Measurements from ENCODE around the gene AATK.

GRCh38 chr17:81161536-81161935 is 4.5 kb downstream of the AATK start:
- TF ChIP-seq CTCF (conservative IDR thresholded peaks at IDR 0.05) (no peak), ZFX (IDR thresholded peaks at IDR 0.05) (no peak)

Data from C4-2B (cell line).